Measurements from ENCODE around the gene TNNT2. TPM values are rescaled to one million over a fixed set of nuclear protein-coding genes. Genes with fewer than 3 reads are reported as not detected.

Gene TNNT2
- total RNA-seq, 2 experiments from 2014 or later, result not detected

- H2AFZ ChIP-seq (ENCODE audit: low read length), result no peak overlapping the region
- H3K4me3 ChIP-seq (ENCODE audit: low read depth, low read length, poor library complexity, severe bottlenecking), result no peak overlapping the region
- POLR2A ChIA-PET, result interaction anchor here (0.6 to 1.3 kb wide), 8 partner anchors 9 to 1416 kb away, joined by 3 to 12 read pairs (median 4); no protein-coding TSS in a partner anchor
- no TSS peak for BruUV-seq (replicated peaks)
- intact Hi-C loops (cut with micrococcal nuclease; ENCODE audit: unreplicated experiment), result no loop called here
- no peaks in the 10 kb centered on the region for H3K79me2 ChIP-seq (ENCODE audit: insufficient read depth, low read depth, low read length)
- no peak overlapping the region for H3K4me2 ChIP-seq (ENCODE audit: low read length)
- no peaks in the 10 kb centered on the region for H3K36me3 ChIP-seq (ENCODE audit: insufficient read depth, low read length)
- H4K20me1 ChIP-seq (ENCODE audit: insufficient read depth, low read length), result no peaks in the 10 kb centered on the region
- peaks cover 45% of the 10 kb centered on the region for H3K4me1 ChIP-seq (ENCODE audit: insufficient read depth, low read length, poor library complexity, severe bottlenecking)
- no peaks in the 10 kb centered on the region for H3K9me3 ChIP-seq (ENCODE audit: low read length)
- no peak for DNase-seq (ENCODE audit: low spot score)
- no peak overlapping the region for H3K27ac ChIP-seq (ENCODE audit: low read depth, low read length, poor library complexity, severe bottlenecking)
- TF ChIP-seq CTCF (conservative IDR thresholded peaks at IDR 0.05; ENCODE audit: low read length) (no peak), EZH2phosphoT487 (IDR thresholded peaks at IDR 0.05; ENCODE audit: borderline replicate concordance, low read depth, low read length) (no peak)
- H3K9me2 ChIP-seq (ENCODE audit: insufficient read depth, low read length), result no peaks in the 10 kb centered on the region
- CTCF ChIA-PET (ENCODE audit: unreplicated experiment), result interaction anchor here (0.6 to 1.1 kb wide), 3 partner anchors 17 to 120 kb away, joined by 3 read pairs; no protein-coding TSS in a partner anchor
Observed at GRCh38 chr1:201418461-201418860, 41.0 kb upstream of the TNNT2 start.

- ChIA-PET CTCF (ENCODE audit: unreplicated experiment) (no interaction called here), POLR2A (no interaction called here)
- H3K4me2 ChIP-seq (ENCODE audit: low read length), result no peak overlapping the region
- H3K79me2 ChIP-seq (ENCODE audit: insufficient read depth, low read depth, low read length), result no peaks in the 10 kb centered on the region
- intact Hi-C loops (cut with micrococcal nuclease; ENCODE audit: unreplicated experiment), result no loop called here
- no peak overlapping the region for H3K4me3 ChIP-seq (ENCODE audit: low read depth, low read length, poor library complexity, severe bottlenecking)
- H2AFZ ChIP-seq (ENCODE audit: low read length), result no peak overlapping the region
- H4K20me1 ChIP-seq (ENCODE audit: insufficient read depth, low read length), result no peaks in the 10 kb centered on the region
- no peaks in the 10 kb centered on the region for H3K36me3 ChIP-seq (ENCODE audit: insufficient read depth, low read length)
- TF ChIP-seq CTCF (conservative IDR thresholded peaks at IDR 0.05; ENCODE audit: low read length) (no peak), EZH2phosphoT487 (IDR thresholded peaks at IDR 0.05; ENCODE audit: borderline replicate concordance, low read depth, low read length) (no peak)
- no TSS peak for BruUV-seq (replicated peaks)
- H3K27ac ChIP-seq (ENCODE audit: low read depth, low read length, poor library complexity, severe bottlenecking), result no peak overlapping the region
- H3K4me1 ChIP-seq (ENCODE audit: insufficient read depth, low read length, poor library complexity, severe bottlenecking), result peaks cover 9% of the 10 kb centered on the region
- no peaks in the 10 kb centered on the region for H3K9me2 ChIP-seq (ENCODE audit: insufficient read depth, low read length)
- DNase-seq (ENCODE audit: low spot score), result no peak
- no peaks in the 10 kb centered on the region for H3K9me3 ChIP-seq (ENCODE audit: low read length)
Observed at GRCh38 chr1:201414051-201414738, 36.7 kb upstream of the TNNT2 start.

- H3K4me2 ChIP-seq (ENCODE audit: low read length), result no peak overlapping the region
- no TSS peak for BruUV-seq (replicated peaks)
- no peak overlapping the region for H3K4me3 ChIP-seq (ENCODE audit: low read depth, low read length, poor library complexity, severe bottlenecking)
- ChIA-PET POLR2A (interaction anchor here (0.6 kb wide), 1 partner anchor 575 kb away, joined by 5 read pairs; no protein-coding TSS in a partner anchor), CTCF (ENCODE audit: unreplicated experiment) (no interaction called here)
- TF ChIP-seq CTCF (conservative IDR thresholded peaks at IDR 0.05; ENCODE audit: low read length) (no peak), EZH2phosphoT487 (IDR thresholded peaks at IDR 0.05; ENCODE audit: borderline replicate concordance, low read depth, low read length) (no peak)
- no peaks in the 10 kb centered on the region for H3K9me2 ChIP-seq (ENCODE audit: insufficient read depth, low read length)
- H2AFZ ChIP-seq (ENCODE audit: low read length), result no peak overlapping the region
- no peaks in the 10 kb centered on the region for H3K36me3 ChIP-seq (ENCODE audit: insufficient read depth, low read length)
- no peaks in the 10 kb centered on the region for H3K9me3 ChIP-seq (ENCODE audit: low read length)
- no peak overlapping the region for H3K27ac ChIP-seq (ENCODE audit: low read depth, low read length, poor library complexity, severe bottlenecking)
- H4K20me1 ChIP-seq (ENCODE audit: insufficient read depth, low read length), result no peaks in the 10 kb centered on the region
- no peaks in the 10 kb centered on the region for H3K4me1 ChIP-seq (ENCODE audit: insufficient read depth, low read length, poor library complexity, severe bottlenecking)
- no peak for DNase-seq (ENCODE audit: low spot score)
- intact Hi-C loops (cut with micrococcal nuclease; ENCODE audit: unreplicated experiment), result no loop called here
- H3K79me2 ChIP-seq (ENCODE audit: insufficient read depth, low read depth, low read length), result no peaks in the 10 kb centered on the region
Observed at GRCh38 chr1:201411292-201411691, 33.8 kb upstream of the TNNT2 start.
